Fibroblast of lung (primary cell): ENCODE measurements around the gene TNFRSF21. TPM values are rescaled to one million over a fixed set of nuclear protein-coding genes. Genes with fewer than 3 reads are reported as not detected.
"Not testable (repeated sequence)": the region's sequence is repeated elsewhere in the genome, so short reads cannot be mapped to it uniquely, and the experiment has no call there.

ENCODE experiments used
- DNase-seq, 2 donors: peaks; one replicate each; pipeline versions ENCODE4 v3.0.0 to v3.0.0-alpha.2; 2010; ENCODE audit warnings: low read depth in 2 of 2
- H2AFZ ChIP-seq: 2 replicates; pipeline ENCODE4 v1.5.1; 2012; ENCODE audit warnings: low read length, control low read depth, inconsistent platforms
- H3K27ac ChIP-seq: 2 replicates; pipeline ENCODE4 v1.5.1; 2011; ENCODE audit warnings: low read length, control low read depth; ENCODE audit not compliant: insufficient read depth
- H3K27me3 ChIP-seq: 2 replicates; pipeline ENCODE4 v1.5.1; 2011; ENCODE audit warnings: mild to moderate bottlenecking, low read length; ENCODE audit not compliant: control insufficient read depth, insufficient read depth
- H3K36me3 ChIP-seq: 2 replicates; pipeline ENCODE4 v1.5.1; 2011; ENCODE audit warnings: low read length; ENCODE audit not compliant: control insufficient read depth, insufficient read depth
- H3K4me1 ChIP-seq: 2 replicates; pipeline ENCODE4 v1.5.1; 2011; ENCODE audit warnings: low read length; ENCODE audit not compliant: control insufficient read depth, insufficient read depth; ENCODE audit errors: extremely low read depth
- H3K4me2 ChIP-seq: 2 replicates; pipeline ENCODE4 v1.5.1; 2011; ENCODE audit warnings: low read length, control low read depth; ENCODE audit not compliant: insufficient read depth; ENCODE audit errors: extremely low read depth
- H3K4me3 ChIP-seq, 4 experiments: fragments of 200-600 bp in 1 of 4; sonication (generic) in 1 of 4; replicated peaks in 1 of 4; 2 replicates each; pipeline ENCODE4 v1.5.1; 2011 to 2016; ENCODE audit warnings: low read length in 4 of 4, low read depth in 3 of 4, mild to moderate bottlenecking in 3 of 4, control low read depth in 2 of 4, inconsistent platforms in 1 of 4, mixed read lengths in 1 of 4; ENCODE audit not compliant: insufficient read depth in 1 of 4; ENCODE audit errors: control extremely low read depth in 1 of 4
- H3K79me2 ChIP-seq: 2 replicates; pipeline ENCODE4 v1.5.1; 2012; ENCODE audit warnings: mild to moderate bottlenecking, low read length, inconsistent platforms; ENCODE audit not compliant: control insufficient read depth, insufficient read depth
- H3K9ac ChIP-seq: 2 replicates; pipeline ENCODE4 v1.5.1; 2011; ENCODE audit warnings: mild to moderate bottlenecking, low read length, control low read depth; ENCODE audit not compliant: insufficient read depth
- H3K9me3 ChIP-seq: 2 replicates; pipeline ENCODE4 v1.5.1; 2012; ENCODE audit warnings: low read depth, low read length; ENCODE audit not compliant: control insufficient read depth, insufficient read depth
- H4K20me1 ChIP-seq: 2 replicates; pipeline ENCODE4 v1.5.1; 2011; ENCODE audit warnings: low read length; ENCODE audit not compliant: control insufficient read depth, insufficient read depth; ENCODE audit errors: extremely low read depth
- EZH2 ChIP-seq: IDR thresholded peaks from 2 replicates; pipeline ENCODE4 v1.5.1; 2012; ENCODE audit warnings: low read length, control low read depth, mild to moderate bottlenecking; ENCODE audit errors: missing control alignments
- polyA plus RNA-seq, 2 donors: library from polyadenylated mRNA; depleted of rRNA in 1 of 2; stranded (reverse) in 1 of 2; unstranded in 1 of 2; fragments of >200 nt; gene quantifications; 2 replicates each; pipeline ENCODE4 v1.2.1, GENCODE V29; 2011 to 2012; ENCODE audit warnings: missing spikeins in 1 of 2
- total RNA-seq: library from RNA; depleted of rRNA; stranded (reverse); fragments of >200 nt; gene quantifications from 2 replicates; pipeline ENCODE4 v1.2.1, GENCODE V29; 2014
- TF ChIP-seq, protein P1 (sequence below), 2 donors: IDR thresholded peaks in 1 of 2; conservative IDR thresholded peaks in 1 of 2; 1 replicate in 1 of 2; 2 replicates in 1 of 2; pipeline ENCODE4 v1.5.1; 2011 to 2012; ENCODE audit warnings: low read length in 2 of 2, control low read depth in 1 of 2, inconsistent platforms in 1 of 2, low read depth in 1 of 2, mild to moderate bottlenecking in 1 of 2

TNFRSF21 gene
- total and polyA plus RNA-seq, 2 donors (not counting 1 experiment from before 2014, with no cell fraction given): 4.8 to 8.9 TPM

GRCh38 chr6:47334334-47334733 lies 24.6 kb upstream of the TNFRSF21 start:
- Histone ChIP-seq H4K20me1 (no peaks in the 10 kb centered on the region), H3K79me2 (no peaks in the 10 kb centered on the region), H3K36me3 (no peaks in the 10 kb centered on the region), H3K4me1 (no peaks in the 10 kb centered on the region), H3K4me2 (no peak overlapping the region), H3K9me3 (no peaks in the 10 kb centered on the region), H2AFZ (no peak overlapping the region), H3K27me3 (no peaks in the 10 kb centered on the region), H3K27ac (no peak overlapping the region), H3K4me3 (no peak overlapping the region), H3K9ac (no peak overlapping the region)
- no peak for TF ChIP-seq EZH2
- TF ChIP-seq, protein P1, sequence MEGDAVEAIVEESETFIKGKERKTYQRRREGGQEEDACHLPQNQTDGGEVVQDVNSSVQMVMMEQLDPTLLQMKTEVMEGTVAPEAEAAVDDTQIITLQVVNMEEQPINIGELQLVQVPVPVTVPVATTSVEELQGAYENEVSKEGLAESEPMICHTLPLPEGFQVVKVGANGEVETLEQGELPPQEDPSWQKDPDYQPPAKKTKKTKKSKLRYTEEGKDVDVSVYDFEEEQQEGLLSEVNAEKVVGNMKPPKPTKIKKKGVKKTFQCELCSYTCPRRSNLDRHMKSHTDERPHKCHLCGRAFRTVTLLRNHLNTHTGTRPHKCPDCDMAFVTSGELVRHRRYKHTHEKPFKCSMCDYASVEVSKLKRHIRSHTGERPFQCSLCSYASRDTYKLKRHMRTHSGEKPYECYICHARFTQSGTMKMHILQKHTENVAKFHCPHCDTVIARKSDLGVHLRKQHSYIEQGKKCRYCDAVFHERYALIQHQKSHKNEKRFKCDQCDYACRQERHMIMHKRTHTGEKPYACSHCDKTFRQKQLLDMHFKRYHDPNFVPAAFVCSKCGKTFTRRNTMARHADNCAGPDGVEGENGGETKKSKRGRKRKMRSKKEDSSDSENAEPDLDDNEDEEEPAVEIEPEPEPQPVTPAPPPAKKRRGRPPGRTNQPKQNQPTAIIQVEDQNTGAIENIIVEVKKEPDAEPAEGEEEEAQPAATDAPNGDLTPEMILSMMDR (conservative IDR thresholded peaks at IDR 0.05 in 1 of 2, IDR thresholded peaks at IDR 0.05 in 1 of 2; ENCODE audit: low read depth in 1 of 2, low read length in 2 of 2): no peak
- no peak for DNase-seq

DNA sequence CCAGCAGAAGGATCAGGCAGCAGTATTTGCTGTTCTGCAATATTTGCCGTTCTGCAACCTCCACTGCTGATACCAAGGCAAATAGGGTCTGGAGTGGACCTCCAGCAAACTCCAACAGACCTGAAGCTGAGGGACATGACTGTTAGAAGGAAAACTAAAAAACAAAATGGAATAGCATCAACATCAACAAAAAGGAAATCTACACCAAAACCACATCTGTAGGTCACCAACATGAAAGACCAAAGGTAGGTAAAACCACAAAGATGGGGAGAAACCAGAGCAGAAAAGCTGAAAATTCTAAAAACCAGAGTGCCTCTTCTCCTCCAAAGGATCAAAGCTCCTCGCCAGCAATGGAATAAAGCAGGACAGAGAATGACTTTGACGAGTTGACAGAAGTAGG lies 18.9 kb upstream of the TNFRSF21 start:
- not testable (repeated sequence) for H3K27me3 ChIP-seq, H3K4me3 ChIP-seq, H4K20me1 ChIP-seq, H3K4me2 ChIP-seq, H3K36me3 ChIP-seq, H3K9ac ChIP-seq, H2AFZ ChIP-seq, H3K4me1 ChIP-seq, H3K27ac ChIP-seq, DNase-seq, H3K9me3 ChIP-seq, H3K79me2 ChIP-seq

DNA sequence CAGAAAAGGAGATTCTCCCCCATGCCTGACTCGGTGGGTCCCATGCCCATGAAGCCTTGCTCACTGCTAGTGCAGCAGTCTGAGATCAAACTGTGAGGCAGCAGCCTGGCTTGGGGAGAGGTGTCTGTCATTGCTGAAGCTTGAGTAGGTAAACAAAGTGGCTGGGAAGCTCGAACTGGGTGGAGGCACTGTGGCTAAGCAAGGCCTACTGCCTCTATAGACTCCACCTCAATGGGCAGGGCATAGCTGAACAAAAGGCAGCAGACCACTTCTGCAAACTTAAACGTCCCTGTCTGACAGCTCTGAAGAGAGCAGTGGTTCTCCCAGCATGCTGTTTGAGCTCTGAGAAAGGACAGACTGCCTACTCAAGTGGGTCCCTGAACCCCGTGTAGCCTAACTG lies 18.4 kb upstream of the TNFRSF21 start:
- not testable (repeated sequence) for H3K79me2 ChIP-seq, DNase-seq, H4K20me1 ChIP-seq, H3K9me3 ChIP-seq, H3K36me3 ChIP-seq, H3K9ac ChIP-seq, H3K4me3 ChIP-seq, H3K4me2 ChIP-seq, H3K27ac ChIP-seq, H3K27me3 ChIP-seq, H2AFZ ChIP-seq, H3K4me1 ChIP-seq

GRCh38 chr6:47323887-47324286 lies 14.2 kb upstream of the TNFRSF21 start:
- Histone ChIP-seq H2AFZ (no peak overlapping the region), H3K4me2 (no peak overlapping the region), H3K79me2 (no peaks in the 10 kb centered on the region), H3K36me3 (no peaks in the 10 kb centered on the region), H3K9me3 (no peaks in the 10 kb centered on the region), H3K27ac (no peak overlapping the region), H3K9ac (no peak overlapping the region), H3K27me3 (no peaks in the 10 kb centered on the region), H3K4me3 (no peak overlapping the region), H4K20me1 (no peaks in the 10 kb centered on the region), H3K4me1 (no peaks in the 10 kb centered on the region)
- TF ChIP-seq EZH2: no peak
- DNase-seq: no peak
